Gastrocnemius medialis (tissue), 4 donors: ENCODE measurements around the gene UQCR11. TPM values are rescaled to one million over a fixed set of nuclear protein-coding genes. Genes with fewer than 3 reads are reported as not detected.

Source experiments
- ATAC-seq, 2 donors: fragments of 150-250 bp; one replicate each; pipeline ENCODE4 v1.9.1; 2016
- DNase-seq, 2 donors: peaks; one replicate each; pipeline ENCODE4 v3.0.0-alpha.2; 2019
- H3K27ac ChIP-seq, 4 donors: fragments of 200-600 bp; sonication (generic); 1 replicate in 1 of 4; 2 replicates in 3 of 4; pipeline ENCODE4 v1.5.1; 2016 to 2018; ENCODE audit warnings: mild to moderate bottlenecking in 2 of 4, moderate library complexity in 1 of 4
- H3K27me3 ChIP-seq, 3 donors: fragments of 200-600 bp; sonication (generic) in 2 of 3; 1 replicate in 1 of 3; 2 replicates in 2 of 3; pipeline versions ENCODE4 v1.5.1 to v1.6.0; 2016 to 2019; ENCODE audit warnings: mild to moderate bottlenecking in 1 of 3, moderate library complexity in 1 of 3
- H3K36me3 ChIP-seq, 2 donors: fragments of 200-600 bp; sonication (generic) in 1 of 2; one replicate each; pipeline ENCODE4 v1.5.1; 2017 to 2018
- H3K4me1 ChIP-seq, 2 donors: fragments of 200-600 bp; sonication (generic) in 1 of 2; one replicate each; pipeline ENCODE4 v1.5.1; 2016 to 2017; ENCODE audit warnings: mild to moderate bottlenecking in 2 of 2
- H3K4me3 ChIP-seq, 4 donors: fragments of 200-600 bp; sonication (generic) in 3 of 4; 1 replicate in 1 of 4; 2 replicates in 3 of 4; pipeline ENCODE4 v1.5.1; 2016 to 2019; ENCODE audit warnings: mild to moderate bottlenecking in 2 of 4
- H3K9me3 ChIP-seq, 3 donors: fragments of 200-600 bp; sonication (generic) in 2 of 3; 1 replicate in 1 of 3; 2 replicates in 2 of 3; pipeline ENCODE4 v1.5.1; 2016 to 2019
- POLR2A ChIP-seq, 2 donors: fragments of 450-650 bp; IDR thresholded peaks; one replicate each; pipeline ENCODE4 v1.6.1; 2017; ENCODE audit warnings: antibody characterized with exemption in 2 of 2, mild to moderate bottlenecking in 2 of 2, moderate library complexity in 2 of 2
- in situ Hi-C, 4 donors: fragments of 200-750 bp; cut with MboI; loops; one replicate each; pipeline versions ENCODE4 v1.15.0 to v1.8.0; 2017; ENCODE audit warnings: low sequenced_read_pairs in 4 of 4
- intact Hi-C: fragments of 100-400 bp; cut with DNase I; formaldehyde crosslinking; loops from one replicate; pipeline ENCODE4 v1.15.1; 2023; ENCODE audit warnings: low total_unique reads
- total RNA-seq, 4 donors: library from RNA; depleted of rRNA; stranded (reverse); fragments of >200 nt; gene quantifications; one replicate each; pipeline versions ENCODE4 v1.1.0 to v1.2.3, GENCODE V29; 2016
- TF ChIP-seq, protein P1 (sequence below), 5 experiments: fragments of 450-650 bp in 3 of 5; fragments of 200-600 bp in 2 of 5; sonication (generic) in 2 of 5; IDR thresholded peaks in 4 of 5; conservative IDR thresholded peaks in 1 of 5; 1 replicate in 4 of 5; 2 replicates in 1 of 5; pipeline ENCODE4 v1.5.1; 2016 to 2019; ENCODE audit warnings: antibody characterized with exemption in 5 of 5, mild to moderate bottlenecking in 3 of 5, moderate library complexity in 3 of 5

Gene UQCR11
- total RNA-seq, 4 donors from 2014 or later = 106 to 173 (median 154) TPM

DNA sequence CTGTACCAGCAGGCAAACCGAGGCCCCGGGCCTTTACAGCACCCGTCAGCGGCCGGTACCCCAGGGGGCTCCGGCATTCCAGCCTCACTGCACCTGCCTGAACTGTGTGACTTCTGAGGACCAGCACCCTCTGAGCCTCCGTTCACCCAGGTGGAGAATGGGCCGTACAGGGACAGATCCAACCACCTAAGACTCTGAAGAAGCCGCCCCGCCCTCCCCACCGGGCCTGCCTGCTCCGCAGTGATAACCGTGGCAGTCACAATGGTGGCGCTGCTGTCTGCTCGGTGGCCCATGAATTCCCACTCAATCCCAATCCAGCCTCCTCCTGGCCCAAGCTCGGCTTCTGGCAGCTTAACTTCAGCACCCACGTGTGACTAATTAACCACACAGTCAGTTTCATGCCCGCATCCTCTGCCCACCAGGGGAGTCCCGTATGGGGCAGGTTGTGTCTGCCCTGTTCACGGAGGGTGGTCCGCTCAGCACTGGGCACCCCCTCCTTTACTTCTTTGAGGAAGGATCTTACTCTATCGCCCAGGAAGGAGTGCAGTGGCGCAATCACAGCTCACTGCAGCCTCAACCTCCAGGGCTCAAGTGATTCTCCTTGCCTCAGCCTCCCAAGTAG, 43.8 kb upstream of the UQCR11 start:
- no peaks in the 10 kb centered on the region for H3K9me3 ChIP-seq
- H3K4me3 ChIP-seq = no peak overlapping the region
- DNase-seq (no peak), ATAC-seq (no peak)
- no peak overlapping the region for H3K27ac ChIP-seq
- H3K4me1 ChIP-seq = peaks cover 11% of the 10 kb centered on the region in 2 donors
- TF ChIP-seq, protein P1, sequence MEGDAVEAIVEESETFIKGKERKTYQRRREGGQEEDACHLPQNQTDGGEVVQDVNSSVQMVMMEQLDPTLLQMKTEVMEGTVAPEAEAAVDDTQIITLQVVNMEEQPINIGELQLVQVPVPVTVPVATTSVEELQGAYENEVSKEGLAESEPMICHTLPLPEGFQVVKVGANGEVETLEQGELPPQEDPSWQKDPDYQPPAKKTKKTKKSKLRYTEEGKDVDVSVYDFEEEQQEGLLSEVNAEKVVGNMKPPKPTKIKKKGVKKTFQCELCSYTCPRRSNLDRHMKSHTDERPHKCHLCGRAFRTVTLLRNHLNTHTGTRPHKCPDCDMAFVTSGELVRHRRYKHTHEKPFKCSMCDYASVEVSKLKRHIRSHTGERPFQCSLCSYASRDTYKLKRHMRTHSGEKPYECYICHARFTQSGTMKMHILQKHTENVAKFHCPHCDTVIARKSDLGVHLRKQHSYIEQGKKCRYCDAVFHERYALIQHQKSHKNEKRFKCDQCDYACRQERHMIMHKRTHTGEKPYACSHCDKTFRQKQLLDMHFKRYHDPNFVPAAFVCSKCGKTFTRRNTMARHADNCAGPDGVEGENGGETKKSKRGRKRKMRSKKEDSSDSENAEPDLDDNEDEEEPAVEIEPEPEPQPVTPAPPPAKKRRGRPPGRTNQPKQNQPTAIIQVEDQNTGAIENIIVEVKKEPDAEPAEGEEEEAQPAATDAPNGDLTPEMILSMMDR (IDR thresholded peaks at IDR 0.05 in 4 of 5, conservative IDR thresholded peaks at IDR 0.05 in 1 of 5) = no peak
- no peak for TF ChIP-seq POLR2A (IDR thresholded peaks at IDR 0.05)
- intact Hi-C loops = no loop called here
- in situ Hi-C loops = no loop called here
- H3K36me3 ChIP-seq = peaks cover 0 to 4% of the 10 kb centered on the region in 2 donors
- H3K27me3 ChIP-seq = no peaks in the 10 kb centered on the region

DNA sequence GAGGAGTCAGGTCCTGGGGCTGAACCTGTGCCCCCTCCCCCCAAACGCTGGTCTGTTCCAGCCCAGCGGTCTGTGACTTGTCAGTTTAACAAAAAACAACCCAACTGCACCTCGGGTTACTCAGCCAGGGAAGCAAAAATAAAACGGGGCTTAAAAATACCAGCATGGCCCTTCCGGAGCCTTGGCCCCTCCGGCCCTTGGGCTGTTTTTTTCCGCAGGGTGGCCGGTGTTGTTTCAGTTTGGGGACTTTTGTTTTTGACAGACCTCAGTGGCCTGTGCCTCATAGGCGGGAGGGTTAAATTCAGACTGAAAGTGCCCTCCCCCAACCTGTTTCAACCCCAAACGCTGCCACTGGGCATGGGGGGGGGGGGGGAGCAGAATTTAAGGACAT, 43.2 kb upstream of the UQCR11 start:
- intact Hi-C loops (no loop called here), in situ Hi-C loops (no loop called here)
- ATAC-seq (no peak), DNase-seq (no peak)
- Histone ChIP-seq H3K4me3 (no peak overlapping the region), H3K4me1 (peaks cover 11% of the 10 kb centered on the region in 2 donors), H3K36me3 (peaks cover 0 to 4% of the 10 kb centered on the region in 2 donors), H3K27ac (no peak overlapping the region), H3K27me3 (no peaks in the 10 kb centered on the region), H3K9me3 (no peaks in the 10 kb centered on the region)
- TF ChIP-seq POLR2A (IDR thresholded peaks at IDR 0.05) = no peak
- TF ChIP-seq, protein P1 (IDR thresholded peaks at IDR 0.05 in 4 of 5, conservative IDR thresholded peaks at IDR 0.05 in 1 of 5) = no peak

DNA sequence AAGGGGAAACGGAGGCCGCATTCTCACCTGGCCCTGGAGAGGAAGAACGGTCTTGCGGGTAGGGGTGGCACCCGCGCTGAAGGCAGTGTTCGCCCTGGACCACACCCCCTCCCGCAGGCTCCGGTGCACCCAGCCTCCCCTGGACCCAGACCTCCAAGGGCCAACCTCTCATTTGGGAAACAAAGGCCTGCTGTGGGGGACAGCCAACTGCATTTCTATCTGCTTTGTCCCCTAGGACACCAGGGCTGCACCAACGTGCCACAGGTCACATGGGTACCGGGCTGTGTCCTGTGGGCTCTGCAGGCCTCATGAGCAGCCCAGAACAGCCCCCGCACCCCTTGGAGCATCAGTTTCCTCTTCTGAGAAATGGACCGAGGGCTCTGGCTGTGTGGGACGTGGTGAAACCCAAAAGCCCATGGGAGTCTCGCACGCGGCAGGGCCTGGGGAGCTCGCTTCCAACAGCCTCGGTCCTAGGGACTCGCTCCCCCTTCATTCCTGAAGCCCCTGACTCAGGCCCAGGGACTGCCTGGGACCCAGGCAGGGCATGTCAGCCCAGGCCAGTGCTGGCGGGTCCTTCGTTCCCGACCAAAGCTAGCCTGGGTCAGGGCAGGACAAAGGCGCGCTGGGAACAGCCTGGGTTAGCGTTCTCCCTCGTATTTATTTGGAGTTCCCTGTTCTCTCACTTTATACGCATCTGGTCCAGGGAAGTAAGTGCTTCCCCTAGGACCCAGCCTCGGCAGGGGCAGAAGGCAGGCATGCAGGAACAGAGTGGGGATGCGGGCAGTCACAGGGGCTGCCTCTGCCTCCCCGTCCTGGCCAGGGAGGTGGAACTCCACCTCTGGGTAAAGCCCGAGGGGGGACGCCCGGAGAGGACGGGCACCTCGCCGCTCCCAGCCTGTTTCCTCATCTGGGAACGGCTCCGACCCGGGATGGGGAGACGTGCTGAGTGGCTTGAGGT, 42.5 kb upstream of the UQCR11 start:
- Histone ChIP-seq H3K9me3 (no peaks in the 10 kb centered on the region), H3K4me1 (peaks cover 11% of the 10 kb centered on the region in 2 donors), H3K27ac (no peak overlapping the region), H3K36me3 (peaks cover 0 to 4% of the 10 kb centered on the region in 2 donors), H3K4me3 (no peak overlapping the region), H3K27me3 (no peaks in the 10 kb centered on the region)
- ATAC-seq (no peak), DNase-seq (no peak)
- in situ Hi-C loops (no loop called here), intact Hi-C loops (no loop called here)
- no peak for TF ChIP-seq POLR2A (IDR thresholded peaks at IDR 0.05)
- TF ChIP-seq, protein P1 (IDR thresholded peaks at IDR 0.05 in 4 of 5, conservative IDR thresholded peaks at IDR 0.05 in 1 of 5) = no peak

DNA sequence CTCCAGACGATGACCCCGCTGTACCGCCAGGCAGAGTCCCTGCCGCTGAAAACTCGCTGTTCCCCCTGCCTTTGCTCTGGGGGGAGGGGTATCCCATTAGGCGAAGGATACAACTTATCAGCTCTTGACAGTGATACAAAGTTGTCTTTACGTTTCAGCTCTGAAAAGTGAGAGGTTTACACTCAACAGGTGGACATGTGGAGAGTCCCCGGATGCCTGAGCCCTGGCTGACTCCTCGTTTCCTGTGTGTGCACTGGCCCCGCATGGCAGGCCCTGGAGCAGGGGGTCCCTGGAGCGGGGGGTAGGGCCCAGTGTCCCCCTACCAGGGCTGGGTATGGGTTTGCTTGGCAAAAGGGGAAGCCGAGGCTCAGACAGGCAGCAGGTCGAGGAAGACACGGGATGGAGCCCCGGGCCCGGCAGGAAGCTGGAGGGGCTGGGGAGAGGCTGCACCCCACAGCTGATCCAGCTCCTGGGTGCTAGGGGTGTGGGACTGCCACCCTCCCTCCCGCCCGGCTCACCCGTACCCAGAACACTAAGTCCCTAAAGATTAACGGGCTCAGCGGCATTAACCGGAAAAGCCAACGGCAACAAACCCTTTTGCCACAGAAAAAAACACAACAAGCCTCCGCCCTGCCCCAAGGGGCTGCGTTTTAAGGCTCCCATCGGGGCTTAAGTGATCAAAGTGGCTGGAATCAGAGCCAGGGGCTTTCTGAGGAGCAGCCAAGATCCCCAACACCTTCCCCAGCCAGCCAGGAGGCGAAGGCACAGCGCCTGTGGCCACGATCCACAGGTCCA, 41.6 kb upstream of the UQCR11 start:
- intact Hi-C loops = no loop called here
- Histone ChIP-seq H3K9me3 (no peaks in the 10 kb centered on the region), H3K4me1 (peaks cover 11% of the 10 kb centered on the region in 2 donors), H3K4me3 (no peak overlapping the region), H3K27ac (no peak overlapping the region), H3K27me3 (no peaks in the 10 kb centered on the region), H3K36me3 (peaks cover 0 to 4% of the 10 kb centered on the region in 2 donors)
- DNase-seq (no peak), ATAC-seq (no peak)
- TF ChIP-seq POLR2A (IDR thresholded peaks at IDR 0.05) = no peak
- TF ChIP-seq, protein P1 (IDR thresholded peaks at IDR 0.05 in 4 of 5, conservative IDR thresholded peaks at IDR 0.05 in 1 of 5) = no peak
- in situ Hi-C loops = no loop called here
